Upper lobe of left lung (tissue), 4 donors: Measurements from ENCODE around the gene FAF2.

Source experiments
- CTCF ChIP-seq, 6 experiments: fragments of 450-650 bp in 4 of 6; fragments of 200-600 bp in 2 of 6; sonication (generic) in 2 of 6; IDR thresholded peaks; one replicate each; pipeline ENCODE4 v1.5.1; 2016 to 2019; ENCODE audit warnings: antibody characterized with exemption in 6 of 6
- POLR2A ChIP-seq, 4 donors: fragments of 450-650 bp; IDR thresholded peaks; one replicate each; pipeline ENCODE4 v1.5.1; 2016 to 2017; ENCODE audit warnings: antibody characterized with exemption in 4 of 4, mild to moderate bottlenecking in 2 of 4

GRCh38 chr5:176517053-176517661, 69.0 kb downstream of the FAF2 start:
- no peak for TF ChIP-seq POLR2A (IDR thresholded peaks at IDR 0.05)
- no peak for TF ChIP-seq CTCF (IDR thresholded peaks at IDR 0.05)
